NCI-H748 (cell line): ENCODE data around the gene PHC3.
A peak's percentile ranks its signal among the peaks of the same experiment; 100 is the strongest.

ENCODE experiments used
- DNase-seq: peaks from one replicate; lab custom pipeline; 2025; ENCODE audit not compliant: unreplicated experiment; lab: John Stamatoyannopoulos, UW

Gene PHC3

GRCh38 chr3:170080605-170081004 lies 100.9 kb downstream of the PHC3 start:
- no peak for DNase-seq

DNA sequence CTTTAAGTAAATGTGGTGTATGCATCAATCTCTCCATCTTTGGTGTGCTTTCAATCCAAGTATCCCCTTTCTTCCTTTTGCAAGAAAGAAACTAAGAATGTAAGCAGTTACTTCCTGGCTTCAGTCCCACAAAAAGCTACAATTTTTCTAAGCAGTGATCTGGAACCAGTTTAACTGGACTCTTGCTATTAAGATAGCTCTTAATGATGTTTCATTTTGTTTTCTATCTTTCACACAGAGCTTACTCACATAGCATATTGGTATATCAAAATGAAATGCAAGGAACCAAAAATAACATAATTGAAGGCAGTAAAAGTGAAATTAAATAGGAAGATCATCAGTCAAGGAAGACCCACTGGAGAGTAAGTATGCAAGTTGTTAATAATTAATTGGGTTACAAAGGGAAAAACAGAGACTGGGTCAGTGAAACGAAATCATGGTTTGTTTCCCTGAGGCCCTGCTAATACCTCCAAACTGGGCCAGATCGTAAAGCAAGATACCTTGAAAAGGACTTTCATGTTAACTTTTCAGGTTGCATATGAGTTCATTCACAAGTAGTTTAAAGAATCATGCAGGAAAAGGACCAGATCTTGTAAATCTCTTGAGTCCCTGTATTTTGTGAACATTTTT lies 101.9 kb downstream of the PHC3 start:
- no peak for DNase-seq

GRCh38 chr3:170078620-170079281 lies 102.8 kb downstream of the PHC3 start:
- peak; percentile 6 for DNase-seq

DNA sequence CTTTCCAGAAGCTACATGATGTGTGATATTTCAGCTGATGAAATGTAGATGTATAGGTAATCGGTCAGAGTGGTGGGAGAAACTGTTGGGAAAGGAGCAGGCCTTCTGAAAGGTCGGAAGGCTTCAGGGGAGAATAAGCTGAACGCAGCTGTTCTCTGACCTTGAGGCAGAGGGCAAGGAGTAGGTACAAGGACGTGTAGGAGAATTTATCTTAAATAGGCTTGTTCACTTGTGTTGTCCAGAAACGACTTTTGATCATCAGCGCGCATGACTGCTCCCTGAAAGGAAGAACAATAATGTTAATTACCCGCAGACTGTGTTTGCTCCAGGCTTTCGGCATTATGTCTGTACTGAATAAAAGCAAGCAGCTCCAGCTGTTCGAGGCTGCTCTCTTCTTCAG lies 104.2 kb downstream of the PHC3 start:
- DNase-seq = no peak

GRCh38 chr3:170076715-170077238 lies 104.8 kb downstream of the PHC3 start:
- no peak for DNase-seq

- no peak for DNase-seq
Observed at GRCh38 chr3:170075441-170076091, 106.0 kb downstream of the PHC3 start.

DNA sequence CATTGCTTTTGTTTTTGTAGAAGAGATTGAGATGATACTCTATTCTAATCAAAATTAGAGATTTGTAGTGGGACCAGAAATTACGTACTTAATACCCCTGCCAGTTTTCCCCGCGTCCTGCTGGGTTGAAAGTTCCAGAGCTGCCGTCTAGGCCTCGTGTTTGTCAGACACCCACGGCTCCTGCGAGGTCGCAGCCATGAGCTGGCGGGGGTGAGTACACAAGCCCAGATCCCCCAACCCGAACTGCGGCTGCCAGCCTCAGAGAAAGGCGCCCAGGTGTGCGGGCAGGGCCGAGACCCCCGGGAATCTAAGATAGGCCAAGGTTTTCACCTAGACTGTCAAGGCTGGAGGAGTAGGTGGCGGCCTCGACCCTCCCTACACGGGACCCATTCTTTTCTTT lies 117.4 kb downstream of the PHC3 start:
- no peak for DNase-seq

DNA sequence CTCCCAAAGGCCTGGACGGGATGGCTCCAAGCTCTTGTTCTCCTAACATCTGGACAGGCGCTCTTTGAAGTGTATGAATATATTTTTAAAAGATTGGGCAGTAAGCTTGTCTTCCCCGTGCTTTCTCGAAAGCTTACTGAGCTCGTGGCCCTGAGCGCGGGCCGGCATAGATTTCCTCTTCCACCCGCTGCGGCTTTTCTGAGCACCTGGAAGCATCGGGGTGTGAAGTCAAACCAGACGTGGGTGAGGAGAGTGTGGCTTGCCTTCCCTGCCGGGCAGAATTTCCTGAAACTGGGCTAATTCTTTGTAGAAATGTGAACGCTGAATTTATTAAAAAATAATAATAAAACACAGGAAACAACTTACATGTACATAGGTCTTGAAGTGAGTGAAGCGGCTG lies 117.8 kb downstream of the PHC3 start:
- DNase-seq = no peak

GRCh38 chr3:170062769-170063168 lies 118.8 kb downstream of the PHC3 start:
- no peak for DNase-seq

- DNase-seq = no peak
Observed at GRCh38 chr3:170062068-170062467, 119.5 kb downstream of the PHC3 start.

- no peak for DNase-seq
Observed at GRCh38 chr3:170059447-170059846, 122.1 kb downstream of the PHC3 start.

GRCh38 chr3:170058127-170058526 lies 123.4 kb downstream of the PHC3 start:
- no peak for DNase-seq

DNA sequence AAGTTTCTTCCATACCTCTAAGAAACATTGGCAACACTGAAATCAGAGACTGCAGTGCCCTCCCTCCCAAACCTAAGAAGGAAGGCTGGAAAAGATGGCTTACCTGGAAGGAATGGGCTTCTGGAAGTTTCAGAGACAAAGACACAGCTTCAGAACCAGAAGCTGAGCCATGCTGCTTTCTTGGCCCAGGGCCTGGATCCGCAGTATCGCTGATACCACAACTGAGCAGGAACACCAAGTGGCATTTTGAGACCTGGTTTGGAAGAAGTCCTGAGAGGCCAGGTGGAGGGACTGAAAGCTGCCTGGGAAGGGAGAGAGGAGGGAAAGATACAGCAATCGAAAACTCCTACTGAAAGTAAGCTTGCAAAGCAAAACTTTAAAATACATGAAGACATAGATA lies 124.0 kb downstream of the PHC3 start:
- no peak for DNase-seq

DNA sequence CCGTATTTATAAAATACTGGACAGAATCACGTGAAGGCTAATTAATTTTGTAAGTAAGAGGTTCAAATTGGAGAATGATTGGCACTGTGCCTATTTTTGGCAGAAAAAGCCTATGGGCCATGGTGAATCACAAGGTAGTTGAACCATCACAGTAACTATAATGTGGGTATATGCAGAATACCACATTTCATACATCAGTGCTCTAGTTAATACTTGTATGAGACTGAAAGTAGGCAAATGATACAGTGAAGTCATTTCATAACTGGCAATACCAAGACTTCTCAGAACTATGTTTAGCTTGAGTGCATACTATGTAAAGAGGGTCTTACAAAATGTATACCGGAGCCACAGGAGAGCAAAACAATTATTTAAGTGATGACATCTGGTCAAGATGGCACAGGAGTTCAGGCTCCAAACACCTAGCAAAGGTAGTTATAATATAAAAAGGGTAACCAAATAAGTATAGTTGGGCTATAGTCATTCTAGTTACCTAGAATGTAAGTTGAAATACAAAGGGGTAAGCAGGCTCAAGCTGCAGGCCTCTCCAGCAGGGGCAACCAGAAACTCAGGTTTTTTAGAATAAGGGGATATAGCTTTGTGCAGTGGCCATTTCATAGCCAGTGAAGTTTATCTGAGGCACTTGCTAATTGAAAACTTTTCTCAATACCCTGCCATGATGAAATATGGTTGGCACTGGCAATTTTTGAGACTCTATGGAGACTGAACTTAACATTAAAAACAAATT lies 124.7 kb downstream of the PHC3 start:
- no peak for DNase-seq

GRCh38 chr3:170055209-170055608 lies 126.3 kb downstream of the PHC3 start:
- no peak for DNase-seq

DNA sequence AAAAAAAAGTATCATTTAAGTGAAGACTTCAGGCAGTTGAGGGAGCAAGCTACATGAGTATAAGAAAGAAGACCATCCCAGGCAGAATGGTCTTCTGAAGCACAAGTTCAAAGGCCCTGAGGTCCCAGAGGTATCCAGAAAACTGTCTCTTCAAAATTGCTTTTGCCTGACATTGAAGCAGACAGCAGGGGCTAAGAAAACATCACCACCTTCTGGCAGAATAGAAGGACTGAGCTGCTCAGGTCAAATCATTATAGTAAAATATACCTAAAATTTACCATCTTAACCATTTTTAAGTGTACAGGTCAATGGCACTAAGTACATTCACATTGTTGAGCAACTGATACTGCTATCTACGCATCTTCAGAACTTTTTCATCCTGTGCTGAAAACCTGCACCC lies 127.3 kb downstream of the PHC3 start:
- no peak for DNase-seq

DNA sequence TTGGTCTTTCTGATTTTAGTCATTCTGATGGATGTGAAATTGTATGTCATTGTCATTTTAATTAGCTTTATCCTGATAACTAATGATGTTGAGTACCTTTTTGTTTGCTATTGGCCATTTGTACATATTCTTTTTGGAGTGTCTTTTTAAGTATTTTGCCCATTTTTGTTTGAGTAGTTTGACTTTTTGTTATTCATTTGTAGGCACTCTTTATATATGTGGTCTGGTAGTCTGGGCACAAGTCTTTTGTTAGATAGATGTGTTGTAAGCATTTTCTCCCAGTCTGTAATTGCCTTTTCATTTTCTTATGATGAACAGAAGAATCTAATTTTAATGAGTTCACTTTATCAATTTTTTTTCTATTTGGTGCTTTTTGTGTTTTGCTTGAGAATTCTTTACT lies 129.1 kb downstream of the PHC3 start:
- no peak for DNase-seq

- no peak for DNase-seq
Observed at GRCh38 chr3:170050753-170051152, 130.8 kb downstream of the PHC3 start.

DNA sequence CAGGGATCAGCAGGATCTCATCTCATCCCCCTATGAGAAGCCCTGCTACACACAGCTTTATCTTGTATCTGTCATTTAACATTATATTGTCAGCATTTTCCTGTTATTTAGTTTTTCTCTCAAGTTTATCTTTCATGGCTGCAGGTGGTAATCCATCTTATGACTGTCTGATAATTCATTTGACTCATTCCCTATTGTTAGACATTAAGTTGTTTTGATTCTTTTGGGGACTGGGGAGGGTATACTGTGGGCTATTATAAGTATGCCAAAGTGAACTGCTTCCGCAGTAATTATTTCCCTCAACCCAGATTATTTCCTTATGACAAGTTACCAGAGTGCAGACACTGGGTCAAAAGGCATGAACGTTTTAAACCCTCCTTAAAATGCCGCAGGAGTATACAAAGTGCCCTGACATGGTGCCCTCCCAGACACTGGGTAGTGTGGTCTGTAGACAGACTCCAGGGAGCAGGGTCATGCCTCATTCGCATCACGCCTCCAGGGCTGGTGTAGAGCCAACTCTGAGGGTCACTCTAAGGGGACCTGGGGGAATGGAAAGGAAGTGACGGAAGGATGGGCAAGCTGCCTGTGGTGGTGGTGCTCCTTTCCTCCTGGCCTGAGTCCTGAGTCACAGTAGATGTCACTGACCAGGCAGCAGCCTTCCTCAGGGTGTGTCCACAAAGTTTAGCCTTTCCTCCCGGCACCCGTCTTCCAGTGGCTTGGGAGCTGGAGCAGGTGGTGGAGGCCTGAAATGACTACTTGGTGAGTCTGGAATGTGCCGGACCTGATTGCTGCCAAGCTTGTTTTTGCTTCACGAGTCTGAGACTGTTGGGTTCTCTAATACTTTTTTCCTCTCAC lies 132.2 kb downstream of the PHC3 start:
- no peak for DNase-seq

GRCh38 chr3:170047133-170047404 lies 134.5 kb downstream of the PHC3 start:
- no peak for DNase-seq
